GM13976 (cell line): ENCODE data around the gene SBNO1.
"Not testable (repeated sequence)": the region's sequence is repeated elsewhere in the genome, so short reads cannot be mapped to it uniquely, and the experiment has no call there.

Source experiments
- DNase-seq: peaks from one replicate; pipeline ENCODE4 v3.0.0; 2012; ENCODE audit warnings: low spot score
- in situ Hi-C: fragments of 300-500 bp; cut with MboI; formaldehyde crosslinking; loops from one replicate; pipeline ENCODE4 v1.12.0; 2022; ENCODE audit warnings: low sequenced_read_pairs, mixed read lengths, inconsistent platforms; ENCODE audit not compliant: unreplicated experiment
- TF ChIP-seq, protein P1 (sequence below): IDR thresholded peaks from 2 replicates; pipeline ENCODE4 v1.5.1; 2012; ENCODE audit warnings: borderline replicate concordance, mild to moderate bottlenecking; ENCODE audit not compliant: insufficient read depth; ENCODE audit errors: extremely low read depth, missing control alignments, control extremely low read depth

Gene SBNO1

DNA sequence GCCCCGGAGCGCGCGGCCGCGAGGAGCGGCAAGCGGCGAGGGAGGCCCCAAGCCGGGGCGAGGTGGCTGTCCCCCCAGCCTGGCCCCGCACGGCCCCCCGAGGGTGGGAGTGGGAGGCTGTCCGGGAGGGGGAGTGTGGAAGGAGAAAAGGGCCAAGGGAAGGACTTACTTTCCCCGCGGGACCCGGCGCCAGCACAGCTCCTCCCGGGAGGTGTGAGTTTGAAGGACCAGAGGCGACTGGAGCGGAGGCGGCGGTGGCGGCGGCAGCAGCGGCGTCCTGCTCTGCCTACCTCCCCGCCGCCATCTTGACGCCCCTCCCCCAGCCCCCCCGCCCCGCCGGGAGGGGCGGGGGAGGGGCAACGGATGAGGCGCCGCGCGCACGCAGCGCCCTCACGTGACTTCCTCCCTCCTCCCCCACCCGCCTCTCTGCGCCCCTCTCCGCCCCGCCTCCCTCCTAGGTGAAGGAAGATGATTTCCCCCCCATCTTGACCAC is at the start of gene SBNO1:
Gene SBNO1, minus strand, starts transcription at position 316 of the 493 bp plus-strand sequence. CDS start 14,406 bp downstream, outside the sequence.
- in situ Hi-C loops: no loop called here
- TF ChIP-seq, protein P1, sequence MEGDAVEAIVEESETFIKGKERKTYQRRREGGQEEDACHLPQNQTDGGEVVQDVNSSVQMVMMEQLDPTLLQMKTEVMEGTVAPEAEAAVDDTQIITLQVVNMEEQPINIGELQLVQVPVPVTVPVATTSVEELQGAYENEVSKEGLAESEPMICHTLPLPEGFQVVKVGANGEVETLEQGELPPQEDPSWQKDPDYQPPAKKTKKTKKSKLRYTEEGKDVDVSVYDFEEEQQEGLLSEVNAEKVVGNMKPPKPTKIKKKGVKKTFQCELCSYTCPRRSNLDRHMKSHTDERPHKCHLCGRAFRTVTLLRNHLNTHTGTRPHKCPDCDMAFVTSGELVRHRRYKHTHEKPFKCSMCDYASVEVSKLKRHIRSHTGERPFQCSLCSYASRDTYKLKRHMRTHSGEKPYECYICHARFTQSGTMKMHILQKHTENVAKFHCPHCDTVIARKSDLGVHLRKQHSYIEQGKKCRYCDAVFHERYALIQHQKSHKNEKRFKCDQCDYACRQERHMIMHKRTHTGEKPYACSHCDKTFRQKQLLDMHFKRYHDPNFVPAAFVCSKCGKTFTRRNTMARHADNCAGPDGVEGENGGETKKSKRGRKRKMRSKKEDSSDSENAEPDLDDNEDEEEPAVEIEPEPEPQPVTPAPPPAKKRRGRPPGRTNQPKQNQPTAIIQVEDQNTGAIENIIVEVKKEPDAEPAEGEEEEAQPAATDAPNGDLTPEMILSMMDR: no peak
- DNase-seq: peak; percentile 95

DNA sequence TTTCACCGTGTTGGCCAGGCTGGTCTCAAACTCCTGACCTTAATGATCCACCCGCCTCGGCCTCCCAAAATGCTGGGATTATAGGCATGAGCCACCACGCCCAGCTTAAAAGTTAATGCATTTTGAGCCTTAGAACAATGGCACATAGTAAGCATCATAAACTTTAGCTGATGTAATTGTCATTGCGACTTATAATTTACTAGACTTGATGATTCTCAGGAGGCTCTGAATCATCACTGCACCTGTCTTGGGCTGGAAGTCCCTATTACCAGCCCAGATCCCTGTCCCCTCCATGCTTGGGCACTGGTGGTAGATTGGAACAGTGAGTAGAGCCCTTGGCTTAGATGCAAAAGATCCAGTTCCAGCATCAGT is 45.4 kb upstream of the SBNO1 start:
- TF ChIP-seq, protein P1: no peak
- in situ Hi-C loops: no loop called here
- DNase-seq: no peak

DNA sequence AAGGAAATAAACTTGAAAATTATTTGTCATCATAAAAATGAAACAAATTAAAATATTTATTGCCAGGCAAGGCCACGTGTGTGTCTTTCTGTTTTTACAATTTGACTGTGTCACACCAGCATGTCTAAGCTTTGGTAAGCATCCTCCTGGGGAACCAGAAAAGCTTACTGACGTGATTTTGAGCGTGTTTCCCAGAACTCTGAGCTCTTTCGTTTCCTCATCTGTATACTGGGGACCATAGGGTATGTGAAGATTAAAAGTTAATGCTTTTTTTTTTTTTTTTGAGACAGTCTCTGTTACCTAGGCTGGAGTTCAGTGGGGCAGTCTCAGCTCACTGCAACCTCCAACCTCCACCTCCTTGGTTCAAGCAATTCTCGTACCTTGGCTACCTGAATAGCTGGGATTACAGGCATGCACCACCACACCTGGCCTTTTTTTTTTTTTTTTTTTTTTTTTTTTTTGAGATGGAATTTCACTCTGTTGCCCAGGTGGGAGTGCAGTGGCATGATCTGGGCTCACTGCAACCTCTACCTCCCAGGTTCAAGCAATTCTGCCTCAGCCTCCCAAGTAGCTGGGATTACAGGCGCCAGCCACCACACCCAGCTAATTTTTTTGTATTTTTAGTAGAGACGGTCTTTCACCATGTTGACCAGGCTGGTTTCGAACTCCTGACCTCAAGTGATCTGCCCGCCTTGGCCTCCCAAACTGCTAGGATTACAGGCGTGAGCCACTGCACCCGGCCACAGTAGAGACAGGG is 44.8 kb upstream of the SBNO1 start:
- in situ Hi-C loops, DNase-seq: not testable (repeated sequence)

DNA sequence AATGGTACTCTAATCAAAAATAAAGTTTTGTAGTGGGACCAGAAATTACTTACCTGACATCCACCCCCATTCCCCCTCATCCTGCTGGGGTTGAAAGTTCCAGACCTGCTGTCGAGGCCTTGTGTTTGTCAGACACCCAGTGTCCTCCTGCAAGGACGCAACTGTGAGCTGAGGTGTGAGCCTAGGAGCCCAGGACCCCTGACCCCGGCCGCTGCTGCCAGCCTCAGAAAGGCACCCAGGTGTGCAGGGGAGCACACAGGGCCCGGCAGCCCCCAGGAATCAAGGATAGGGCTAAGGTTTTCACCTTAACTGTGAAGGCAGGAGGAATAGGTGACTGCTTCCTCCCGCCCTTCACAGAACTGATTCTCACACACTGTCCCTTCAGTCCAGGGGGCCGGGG is 44.0 kb upstream of the SBNO1 start:
- DNase-seq, in situ Hi-C loops: not testable (repeated sequence)

DNA sequence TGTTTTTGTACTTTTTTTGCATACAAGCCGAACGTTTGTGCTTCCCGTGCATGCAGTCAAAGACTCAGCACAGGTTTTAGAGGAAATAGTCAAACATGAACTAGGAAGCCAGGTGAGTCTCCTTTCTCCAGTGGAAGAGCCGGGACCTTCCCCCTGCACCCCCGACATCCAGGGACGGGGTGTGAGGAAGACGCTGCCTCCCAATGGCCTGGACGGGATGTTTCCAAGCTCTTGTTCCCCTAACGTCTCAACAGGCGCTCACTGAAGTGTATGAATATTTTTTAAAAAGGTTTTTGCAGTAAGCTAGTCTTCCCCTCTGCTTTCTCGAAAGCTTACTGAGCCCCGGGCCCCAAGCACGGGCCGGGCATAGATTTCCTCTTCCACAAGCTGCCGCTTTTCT is 43.3 kb upstream of the SBNO1 start:
- in situ Hi-C loops, DNase-seq: not testable (repeated sequence)

DNA sequence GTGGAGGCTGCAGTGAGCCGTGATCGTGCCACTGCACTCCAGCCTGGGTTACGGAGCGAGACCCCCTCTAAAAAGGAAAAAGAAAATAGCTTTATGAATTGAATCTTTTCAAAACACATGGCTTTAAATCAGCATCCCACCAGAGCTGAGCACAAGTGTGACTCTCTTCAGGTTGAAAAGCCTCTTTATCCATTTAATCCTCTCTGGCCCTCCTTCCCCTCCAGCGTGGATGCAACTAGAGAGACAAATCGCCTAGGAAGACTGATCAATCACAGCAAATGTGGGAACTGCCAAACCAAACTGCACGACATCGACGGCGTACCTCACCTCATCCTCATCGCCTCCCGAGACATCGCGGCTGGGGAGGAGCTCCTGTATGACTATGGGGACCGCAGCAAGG is 42.6 kb upstream of the SBNO1 start:
- in situ Hi-C loops, DNase-seq: not testable (repeated sequence)

DNA sequence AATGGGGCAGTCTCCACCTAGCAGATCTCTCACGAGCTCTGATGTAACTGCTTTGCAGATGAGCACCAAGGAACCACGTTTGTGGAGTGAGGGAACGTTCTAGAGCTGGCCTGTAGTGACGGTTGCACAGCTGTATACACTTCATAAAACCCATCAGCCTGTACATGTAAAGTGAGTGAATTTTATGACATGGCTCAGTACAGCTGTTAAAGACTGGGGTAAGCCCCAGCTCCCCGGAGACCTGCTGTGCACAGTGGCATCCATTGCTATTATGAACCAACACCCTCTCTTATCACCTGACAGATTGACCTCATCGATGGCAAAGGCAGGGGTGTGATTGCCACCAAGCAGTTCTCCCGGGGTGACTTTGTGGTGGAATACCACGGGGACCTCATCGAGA is 39.9 kb upstream of the SBNO1 start:
- no peak for DNase-seq
- TF ChIP-seq, protein P1: no peak
- in situ Hi-C loops: no loop called here

DNA sequence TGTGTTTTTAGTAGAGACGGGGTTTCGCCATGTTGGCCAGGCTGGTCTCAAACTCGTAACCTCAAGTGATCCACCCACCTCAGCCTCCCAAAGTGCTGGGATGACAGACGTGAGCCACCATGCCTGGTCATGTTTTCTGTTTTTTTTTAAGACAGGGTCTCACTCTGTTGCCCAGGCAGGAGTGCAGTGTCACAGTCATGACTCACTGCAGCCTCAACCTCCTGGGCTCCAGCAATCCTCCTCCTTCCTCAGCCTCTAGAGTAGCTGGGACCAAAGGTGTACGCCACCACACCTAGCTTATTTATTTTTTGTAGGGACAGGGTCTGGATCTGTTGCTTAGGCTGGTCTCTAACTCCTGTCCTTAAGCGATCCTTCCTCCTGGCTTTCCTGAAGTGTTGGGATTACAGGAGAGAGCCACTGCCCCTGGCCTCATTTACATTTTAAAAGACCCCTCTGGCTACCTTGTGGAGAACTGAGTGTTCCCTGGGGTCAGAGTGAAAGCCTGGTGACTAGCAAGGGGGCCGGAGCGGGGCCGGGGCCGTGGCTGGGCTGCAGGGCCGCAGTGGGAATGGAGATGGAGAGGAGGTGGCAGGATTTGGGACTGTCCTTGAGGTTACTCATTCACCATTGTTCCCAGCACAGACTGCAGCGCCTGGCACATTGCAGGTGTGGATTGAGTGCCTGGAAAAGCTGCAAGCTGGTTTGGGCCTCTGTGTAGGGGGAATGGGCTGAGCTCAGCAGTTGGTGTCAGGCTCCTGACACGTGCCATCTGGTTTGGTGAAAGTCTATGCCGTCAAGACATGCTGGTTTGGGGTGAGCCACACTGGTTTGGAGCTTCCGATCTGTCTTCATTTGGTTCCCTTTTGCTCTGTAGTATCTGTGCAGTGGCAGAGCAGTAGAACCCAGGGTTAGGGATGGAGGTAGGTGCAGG is 37.4 kb upstream of the SBNO1 start:
- in situ Hi-C loops: no loop called here
- TF ChIP-seq, protein P1: no peak
- DNase-seq: no peak
